ENCODE data around the gene RASSF9. TPM values are rescaled to one million over a fixed set of nuclear protein-coding genes. Genes with fewer than 3 reads are reported as not detected.

The RASSF9 gene
- total RNA-seq, 2 donors from 2014 or later = 0.32 to 0.88 TPM

GRCh38 chr12:85843606-85844310 is 7.5 kb upstream of the RASSF9 start:
- TF ChIP-seq CTCF (IDR thresholded peaks at IDR 0.05) = no peak
- H3K9me3 ChIP-seq = no peaks in the 10 kb centered on the region
- no peaks in the 10 kb centered on the region for H3K36me3 ChIP-seq
- H3K9ac ChIP-seq (ENCODE audit: low read depth in 2 of 2, low read length in 2 of 2) = no peak overlapping the region
- no peak for DNase-seq
- no peak overlapping the region for H3K4me3 ChIP-seq
- intact Hi-C loops (cut with DNase I) = no loop called here
- no peaks in the 10 kb centered on the region for H3K4me1 ChIP-seq
- H3K27ac ChIP-seq = no peak overlapping the region
- no peaks in the 10 kb centered on the region for H3K27me3 ChIP-seq

DNA sequence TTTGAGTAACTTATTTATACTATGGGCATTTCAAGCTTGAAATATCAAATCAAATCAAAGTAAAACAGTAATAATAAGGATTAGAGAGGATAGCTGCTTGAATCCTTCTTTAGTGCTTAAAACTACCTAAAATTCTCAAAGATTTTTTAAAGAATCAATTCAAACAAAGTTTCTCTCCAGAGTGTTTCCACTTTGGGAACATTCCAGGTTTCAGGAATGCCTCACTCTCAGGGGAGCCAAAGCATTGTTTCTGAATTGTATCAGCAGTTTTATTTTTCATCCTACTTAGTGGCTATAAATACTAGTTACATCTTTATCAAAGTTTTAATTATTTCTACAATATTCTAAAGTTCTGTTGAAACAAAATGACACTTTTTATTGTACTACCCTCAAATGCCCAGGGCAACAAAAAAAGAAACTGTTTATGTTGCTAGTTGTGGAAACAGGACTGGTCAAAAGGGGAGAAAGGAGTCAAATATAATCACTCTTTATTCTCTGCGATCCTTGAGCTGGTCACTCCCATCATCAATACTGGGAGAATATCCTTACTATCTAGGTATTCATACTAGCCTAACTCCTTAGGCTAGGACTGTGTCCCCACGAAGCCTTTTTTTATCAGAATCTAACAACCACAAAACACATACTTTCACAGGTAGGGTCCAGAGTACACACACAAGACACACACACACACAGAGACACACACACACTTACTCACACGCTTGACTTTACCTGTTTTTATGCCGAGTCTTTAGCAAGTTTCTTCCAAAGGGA is 598 bp downstream of the RASSF9 start:
- DNase-seq = no peak
- Histone ChIP-seq H3K9me3 (no peaks in the 10 kb centered on the region), H3K9ac (ENCODE audit: low read depth in 2 of 2, low read length in 2 of 2) (no peak overlapping the region), H3K27ac (no peak overlapping the region), H3K27me3 (no peaks in the 10 kb centered on the region), H3K4me1 (no peaks in the 10 kb centered on the region), H3K4me3 (peak overlapping the region; percentile 15), H3K36me3 (no peaks in the 10 kb centered on the region)
- no peak for TF ChIP-seq CTCF (IDR thresholded peaks at IDR 0.05)
- intact Hi-C loops (cut with DNase I) = no loop called here

GRCh38 chr12:85834378-85834777 is 1.8 kb downstream of the RASSF9 start:
- no peaks in the 10 kb centered on the region for H3K4me1 ChIP-seq
- no peak overlapping the region for H3K4me3 ChIP-seq
- H3K9me3 ChIP-seq = no peaks in the 10 kb centered on the region
- H3K27me3 ChIP-seq = no peaks in the 10 kb centered on the region
- intact Hi-C loops (cut with DNase I) = no loop called here
- no peak overlapping the region for H3K27ac ChIP-seq
- no peak for DNase-seq
- H3K36me3 ChIP-seq = no peaks in the 10 kb centered on the region
- H3K9ac ChIP-seq (ENCODE audit: low read depth in 2 of 2, low read length in 2 of 2) = no peak overlapping the region
- TF ChIP-seq CTCF (IDR thresholded peaks at IDR 0.05) = no peak

GRCh38 chr12:85833579-85833978 is 2.6 kb downstream of the RASSF9 start:
- TF ChIP-seq CTCF (IDR thresholded peaks at IDR 0.05) = no peak
- DNase-seq = no peak
- Histone ChIP-seq H3K9me3 (no peaks in the 10 kb centered on the region), H3K27ac (no peak overlapping the region), H3K4me1 (no peaks in the 10 kb centered on the region), H3K4me3 (no peak overlapping the region), H3K27me3 (no peaks in the 10 kb centered on the region), H3K9ac (ENCODE audit: low read depth in 2 of 2, low read length in 2 of 2) (no peak overlapping the region), H3K36me3 (no peaks in the 10 kb centered on the region)
- intact Hi-C loops (cut with DNase I) = no loop called here

DNA sequence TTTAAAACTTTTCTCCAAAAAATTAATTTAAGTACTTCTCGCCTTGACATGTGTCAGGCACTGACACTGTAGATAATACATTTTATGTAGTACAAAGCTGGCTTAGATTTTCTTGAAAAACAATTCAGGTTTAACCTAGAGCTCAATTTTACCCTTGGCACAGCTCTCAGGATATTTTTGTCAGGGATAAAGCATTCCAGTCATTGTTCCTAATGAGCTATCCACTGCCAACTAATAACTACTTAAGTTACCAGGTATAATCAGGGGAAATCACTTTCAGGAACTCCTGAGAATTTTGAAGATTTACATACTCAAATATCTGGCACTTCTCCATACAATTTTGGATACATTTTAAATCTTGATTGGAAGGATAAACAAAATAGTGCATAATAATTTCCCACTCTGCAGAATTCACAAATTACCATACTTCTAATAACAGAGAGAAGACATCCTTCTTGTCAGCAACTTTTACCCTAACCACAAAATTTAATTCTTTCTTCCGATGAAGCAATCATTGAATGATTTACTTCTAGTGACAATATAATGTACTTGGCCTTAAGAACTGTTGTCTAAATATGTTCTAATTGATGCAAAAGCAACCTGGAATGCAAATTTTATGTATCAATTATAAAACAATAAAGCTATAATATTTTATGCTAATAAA is 4.8 kb downstream of the RASSF9 start:
- H3K27me3 ChIP-seq = no peaks in the 10 kb centered on the region
- H3K9me3 ChIP-seq = no peaks in the 10 kb centered on the region
- no peak overlapping the region for H3K9ac ChIP-seq (ENCODE audit: low read depth in 2 of 2, low read length in 2 of 2)
- intact Hi-C loops (cut with DNase I) = no loop called here
- no peaks in the 10 kb centered on the region for H3K36me3 ChIP-seq
- TF ChIP-seq CTCF (IDR thresholded peaks at IDR 0.05) = no peak
- H3K4me3 ChIP-seq = no peak overlapping the region
- DNase-seq = no peak
- no peak overlapping the region for H3K27ac ChIP-seq
- no peaks in the 10 kb centered on the region for H3K4me1 ChIP-seq

All from colonic mucosa (tissue), 4 donors.